HFF-Myc (cell line): ENCODE data around the gene SIKE1.
"Not testable (repeated sequence)": the region's sequence is repeated elsewhere in the genome, so short reads cannot be mapped to it uniquely, and the experiment has no call there.

Experiments used
- DNase-seq: peaks from one replicate; pipeline ENCODE4 v3.0.0-alpha.2; 2011; ENCODE audit warnings: low read depth; ENCODE audit errors: extremely low read depth
- H3K4me3 ChIP-seq: replicated peaks from 2 replicates; pipeline ENCODE4 v1.5.1; 2011; ENCODE audit warnings: low read depth, mild to moderate bottlenecking, control low read depth, low read length
- CTCF ChIP-seq: IDR thresholded peaks from 2 replicates; pipeline ENCODE4 v1.5.1; 2012; ENCODE audit warnings: mild to moderate bottlenecking, low read depth, low read length, control low read depth; ENCODE audit errors: missing control alignments

SIKE1 gene

GRCh38 chr1:114780344-114781226 lies at the start of gene SIKE1:
TSS of gene SIKE1 (minus strand) at chr1:114780685. CDS start at chr1:114780607, 78 bp downstream.
- no peak for TF ChIP-seq CTCF
- H3K4me3 ChIP-seq, result peak within 1 kb of the TSS; percentile 92
- peak; percentile 93 for DNase-seq

- not testable (repeated sequence) for H3K4me3 ChIP-seq, DNase-seq
Measured at GRCh38 chr1:114830075-114830474, 49.6 kb upstream of the SIKE1 start.

GRCh38 chr1:114828251-114828650 lies 47.8 kb upstream of the SIKE1 start:
- H3K4me3 ChIP-seq, result no peak overlapping the region
- no peak for TF ChIP-seq CTCF
- no peak for DNase-seq

DNA sequence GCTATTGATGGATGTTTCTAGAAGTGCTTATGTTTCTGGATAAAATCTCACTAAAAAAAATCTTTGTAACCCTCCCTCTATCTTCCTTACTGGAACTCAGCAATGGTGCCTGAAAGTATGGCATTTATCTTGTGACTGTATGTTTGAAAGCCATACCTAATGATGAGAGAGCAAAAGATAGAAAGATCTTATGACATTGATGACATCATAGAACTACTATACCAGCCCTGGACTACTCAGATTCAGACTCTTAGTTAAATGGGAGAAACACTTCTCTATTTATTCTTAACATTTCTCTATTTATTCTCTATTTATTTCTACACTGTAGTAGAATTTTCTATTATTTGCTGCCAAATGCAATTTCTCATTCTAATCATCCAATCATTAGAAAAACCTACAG lies 41.5 kb upstream of the SIKE1 start:
- H3K4me3 ChIP-seq, result no peak overlapping the region
- no peak for TF ChIP-seq CTCF
- DNase-seq, result no peak

GRCh38 chr1:114820392-114820791 lies 39.9 kb upstream of the SIKE1 start:
- DNase-seq, result no peak
- TF ChIP-seq CTCF, result no peak

GRCh38 chr1:114819869-114820268 lies 39.4 kb upstream of the SIKE1 start:
- no peak overlapping the region for H3K4me3 ChIP-seq
- TF ChIP-seq CTCF, result no peak
- no peak for DNase-seq

More at GRCh38 chr1:114820392-114820791, 39.9 kb upstream of the SIKE1 start:
- no peak overlapping the region for H3K4me3 ChIP-seq

DNA sequence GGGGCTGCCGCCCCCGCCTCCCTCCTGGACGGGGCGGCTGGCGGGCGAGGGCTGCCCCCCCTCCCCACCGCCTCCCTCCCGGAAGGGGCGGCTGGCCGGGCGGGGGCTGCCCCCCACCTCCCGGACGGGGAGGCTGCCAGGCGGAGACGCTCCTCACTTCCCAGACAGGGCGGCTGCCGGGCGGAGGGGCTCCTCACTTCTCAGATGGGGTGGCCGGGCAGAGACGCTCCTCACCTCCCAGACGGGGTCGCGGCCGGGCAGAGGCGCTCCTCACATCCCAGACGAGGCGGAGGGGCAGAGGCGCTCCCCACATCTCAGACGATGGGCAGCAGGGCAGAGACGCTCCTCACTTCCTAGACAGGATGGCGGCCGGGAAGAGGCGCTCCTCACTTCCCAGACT lies 24.0 kb upstream of the SIKE1 start:
- not testable (repeated sequence) for DNase-seq, H3K4me3 ChIP-seq

GRCh38 chr1:114803001-114803400 lies 22.5 kb upstream of the SIKE1 start:
- no peak for TF ChIP-seq CTCF
- no peak overlapping the region for H3K4me3 ChIP-seq
- no peak for DNase-seq
